ENCODE measurements around the gene PPP2R1B.

Gene PPP2R1B

GRCh38 chr11:111745719-111746504 is 20.3 kb downstream of the PPP2R1B start:
- DNase-seq, result no peak

- DNase-seq, result no peak
Observed at GRCh38 chr11:111743700-111744099, 22.5 kb downstream of the PPP2R1B start.

GRCh38 chr11:111741751-111742150 is 24.4 kb downstream of the PPP2R1B start:
- no peak for DNase-seq

GRCh38 chr11:111739299-111739698 is 26.9 kb downstream of the PPP2R1B start:
- no peak for DNase-seq

GRCh38 chr11:111737444-111738210 is 28.6 kb downstream of the PPP2R1B start:
- no peak for DNase-seq

- no peak for DNase-seq
Observed at GRCh38 chr11:111736621-111737443, 29.4 kb downstream of the PPP2R1B start.

GRCh38 chr11:111736181-111736590 is 30.0 kb downstream of the PPP2R1B start:
- DNase-seq, result no peak

GRCh38 chr11:111735262-111736116 is 30.7 kb downstream of the PPP2R1B start:
- DNase-seq, result peak; percentile 50

GRCh38 chr11:111734954-111735261 is 31.3 kb downstream of the PPP2R1B start:
- DNase-seq, result no peak

GRCh38 chr11:111734101-111734953 is 31.9 kb downstream of the PPP2R1B start:
- no peak for DNase-seq

GRCh38 chr11:111733611-111734088 is 32.5 kb downstream of the PPP2R1B start:
- DNase-seq, result no peak

- DNase-seq, result no peak
Observed at GRCh38 chr11:111733016-111733415, 33.2 kb downstream of the PPP2R1B start.

- DNase-seq, result no peak
Observed at GRCh38 chr11:111731821-111732220, 34.4 kb downstream of the PPP2R1B start.

- peak; percentile 30 for DNase-seq
Observed at GRCh38 chr11:111730871-111731591, 35.2 kb downstream of the PPP2R1B start.

GRCh38 chr11:111729831-111730311 is 36.3 kb downstream of the PPP2R1B start:
- no peak for DNase-seq

- no peak for DNase-seq
Observed at GRCh38 chr11:111729071-111729830, 36.9 kb downstream of the PPP2R1B start.

GRCh38 chr11:111727431-111727830 is 38.8 kb downstream of the PPP2R1B start:
- DNase-seq, result no peak

GRCh38 chr11:111726301-111726713 is 39.9 kb downstream of the PPP2R1B start:
- DNase-seq, result no peak

GRCh38 chr11:111725621-111726020 is 40.6 kb downstream of the PPP2R1B start:
- DNase-seq, result no peak
